Stimulated activated CD8-positive, alpha-beta memory T cell treated with anti-CD3 and anti-CD28 coated beads, Interleukin-2, amount 100 ng/mL, for 48 hours (primary cell): Measurements from ENCODE around the gene GIMAP6.
"Not testable (repeated sequence)": the region's sequence is repeated elsewhere in the genome, so short reads cannot be mapped to it uniquely, and the experiment has no call there.

Experiments used
- DNase-seq, 2 donors: peaks; one replicate each; pipeline ENCODE4 v3.0.0-alpha.2; 2020; ENCODE audit warnings: low read depth in 2 of 2

Gene GIMAP6

GRCh38 chr7:150631866-150632864 is at the start of gene GIMAP6:
Gene GIMAP6 (minus strand): TSS chr7:150632385. CDS start chr7:150630142, 2,243 bp downstream.
- no peak for DNase-seq

GRCh38 chr7:150680364-150680763 is 48.2 kb upstream of the GIMAP6 start:
- not testable (repeated sequence) for DNase-seq

GRCh38 chr7:150678601-150679000 is 46.4 kb upstream of the GIMAP6 start:
- not testable (repeated sequence) for DNase-seq

GRCh38 chr7:150676854-150677253 is 44.7 kb upstream of the GIMAP6 start:
- DNase-seq = not testable (repeated sequence)

GRCh38 chr7:150676276-150676675 is 44.1 kb upstream of the GIMAP6 start:
- not testable (repeated sequence) for DNase-seq

GRCh38 chr7:150675714-150676113 is 43.5 kb upstream of the GIMAP6 start:
- no peak for DNase-seq

GRCh38 chr7:150671798-150672585 is 39.8 kb upstream of the GIMAP6 start:
- not testable (repeated sequence) for DNase-seq

GRCh38 chr7:150668977-150669376 is 36.8 kb upstream of the GIMAP6 start:
- DNase-seq = no peak

- DNase-seq = peak in 1 of 2 donors; percentile 45
Observed at GRCh38 chr7:150668472-150668911, 36.3 kb upstream of the GIMAP6 start.

- DNase-seq = no peak
Observed at GRCh38 chr7:150666412-150666811, 34.2 kb upstream of the GIMAP6 start.

- no peak for DNase-seq
Observed at GRCh38 chr7:150665896-150666295, 33.7 kb upstream of the GIMAP6 start.

GRCh38 chr7:150665089-150665748 is 33.0 kb upstream of the GIMAP6 start:
- peak in 1 of 2 donors; percentile 33 for DNase-seq

GRCh38 chr7:150663802-150664494 is 31.8 kb upstream of the GIMAP6 start:
- no peak for DNase-seq

- DNase-seq = not testable (repeated sequence)
Observed at GRCh38 chr7:150662821-150663220, 30.6 kb upstream of the GIMAP6 start.

GRCh38 chr7:150660939-150661613 is 28.9 kb upstream of the GIMAP6 start:
- no peak for DNase-seq

- DNase-seq = no peak
Observed at GRCh38 chr7:150657526-150657925, 25.3 kb upstream of the GIMAP6 start.

GRCh38 chr7:150656047-150656446 is 23.9 kb upstream of the GIMAP6 start:
- DNase-seq = no peak

GRCh38 chr7:150654692-150655091 is 22.5 kb upstream of the GIMAP6 start:
- no peak for DNase-seq

GRCh38 chr7:150649080-150649385 is 16.8 kb upstream of the GIMAP6 start:
- DNase-seq = no peak

GRCh38 chr7:150648353-150649079 is 16.3 kb upstream of the GIMAP6 start:
- DNase-seq = no peak
